HCT116 (cell line): ENCODE results near the gene WDHD1. TPM values are rescaled to one million over a fixed set of nuclear protein-coding genes. Genes with fewer than 3 reads are reported as not detected.

Source experiments
- ATAC-seq: fragments of 200-7000 bp; cut with Tn5 transposase; 2 replicates; pipeline ENCODE4 v1.9.1; 2020; ENCODE audit warnings: mild to moderate bottlenecking, moderate library complexity
- BruUV-seq: library from RNA; stranded (reverse); fragments of 400-500 nt; replicated peaks from 2 replicates; lab custom pipeline; 2021; lab: Mats Ljungman, UMichigan
- CTCF ChIA-PET: fragments of 300-600 bp; sonication (Branson Sonifier 250); formaldehyde crosslinking; loops from one replicate; lab custom pipeline; 2021; ENCODE audit warnings: antibody characterized with exemption; lab: Charles Lee
- POLR2A ChIA-PET: fragments of 300-600, 350-600 bp; sonication (Branson Sonifier 250); formaldehyde crosslinking; loops from one replicate; lab custom pipeline; 2021; ENCODE audit warnings: antibody characterized with exemption; lab: Charles Lee
- RAD21 ChIA-PET, 2 experiments: fragments of 300-600 bp; sonication (Branson Sonifier 250); formaldehyde crosslinking; loops; one replicate each; lab custom pipeline; 2023; ENCODE audit warnings: low total read pairs in 2 of 2; ENCODE audit not compliant: uncharacterized antibody in 2 of 2, unreplicated experiment in 2 of 2, low non-redundant PET in 1 of 2; lab: Charles Lee
- DNase-seq: peaks from one replicate; pipeline ENCODE4 v3.0.0-alpha.2; 2010; ENCODE audit warnings: low read depth, low spot score
- H2AFZ ChIP-seq: fragments of 200-600 bp; shearing (Covaris generic), sonication (generic); 2 replicates; pipeline ENCODE4 v1.6.1; 2017; ENCODE audit warnings: low read depth, mixed run types, mixed read lengths, antibody characterized with exemption, low read length; ENCODE audit not compliant: poor library complexity, severe bottlenecking
- H3K27ac ChIP-seq: 2 replicates; pipeline ENCODE4 v1.5.1; 2012; ENCODE audit warnings: low read depth, low read length
- H3K27me3 ChIP-seq: fragments of 200-600 bp; sonication (generic); 2 replicates; pipeline ENCODE4 v1.6.1; 2016; ENCODE audit warnings: mixed run types, low read length, mixed read lengths; ENCODE audit not compliant: insufficient read depth
- H3K36me3 ChIP-seq, 2 experiments: fragments of 200-500 bp in 1 of 2; fragments of 200-600 bp in 1 of 2; sonication (Bioruptor generic) in 1 of 2; sonication (generic) in 1 of 2; 2 replicates each; pipeline versions ENCODE4 v1.5.1 to v1.6.1; 2014 to 2016; ENCODE audit warnings: low read length in 2 of 2, inconsistent platforms in 1 of 2, mixed read lengths in 1 of 2, mixed run types in 1 of 2; ENCODE audit not compliant: insufficient read depth in 2 of 2, control insufficient read depth in 1 of 2
- H3K4me1 ChIP-seq, 2 experiments: fragments of 200-600 bp in 1 of 2; sonication (generic) in 1 of 2; 2 replicates each; pipeline versions ENCODE4 v1.5.1 to v1.6.1; 2012 to 2017; ENCODE audit warnings: low read length in 2 of 2, inconsistent platforms in 1 of 2, mild to moderate bottlenecking in 1 of 2, mixed read lengths in 1 of 2, mixed run types in 1 of 2, moderate library complexity in 1 of 2; ENCODE audit not compliant: insufficient read depth in 2 of 2, control insufficient read depth in 1 of 2
- H3K4me2 ChIP-seq: fragments of 200-600 bp; sonication (generic); 2 replicates; pipeline ENCODE4 v1.6.1; 2017; ENCODE audit warnings: mixed run types, low read length, mixed read lengths
- H3K4me3 ChIP-seq, 2 experiments: fragments of 200-600 bp in 1 of 2; sonication (generic) in 1 of 2; replicated peaks in 1 of 2; 2 replicates each; pipeline ENCODE4 v1.5.1; 2011 to 2016; ENCODE audit warnings: low read length in 2 of 2, control low read depth in 1 of 2, low read depth in 1 of 2, mild to moderate bottlenecking in 1 of 2, mixed read lengths in 1 of 2, mixed run types in 1 of 2
- H3K79me2 ChIP-seq: fragments of 200-600 bp; sonication (generic); 2 replicates; pipeline ENCODE4 v1.6.1; 2017; ENCODE audit warnings: mild to moderate bottlenecking, mixed run types, low read length, moderate library complexity, mixed read lengths; ENCODE audit not compliant: insufficient read depth
- H3K9ac ChIP-seq: fragments of 200-600 bp; sonication (generic); 2 replicates; pipeline ENCODE4 v1.6.1; 2016; ENCODE audit warnings: low read length, mixed read lengths
- H3K9me2 ChIP-seq: fragments of 200-600 bp; sonication (generic), shearing (Covaris generic); 2 replicates; pipeline ENCODE4 v1.6.1; 2017; ENCODE audit warnings: mixed run types, mild to moderate bottlenecking, moderate library complexity; ENCODE audit not compliant: insufficient read depth
- H3K9me3 ChIP-seq, 2 experiments: fragments of 200-500 bp in 1 of 2; fragments of 200-600 bp in 1 of 2; sonication (Bioruptor generic) in 1 of 2; sonication (generic) in 1 of 2; 2 replicates each; pipeline ENCODE4 v1.6.1; 2014 to 2017; ENCODE audit warnings: low read length in 2 of 2, mixed read lengths in 2 of 2, inconsistent platforms in 1 of 2, low read depth in 1 of 2, mild to moderate bottlenecking in 1 of 2, mixed run types in 1 of 2, moderate library complexity in 1 of 2; ENCODE audit not compliant: control insufficient read depth in 1 of 2, insufficient read depth in 1 of 2
- H4K20me1 ChIP-seq: fragments of 200-600 bp; sonication (generic), shearing (Covaris generic); 2 replicates; pipeline ENCODE4 v1.6.1; 2017; ENCODE audit warnings: mixed run types, mild to moderate bottlenecking, moderate library complexity; ENCODE audit not compliant: insufficient read depth
- ATF3 ChIP-seq: IDR thresholded peaks from 2 replicates; pipeline ENCODE4 v1.6.1; 2012
- CEBPB ChIP-seq: IDR thresholded peaks from 2 replicates; pipeline ENCODE4 v1.6.1; 2012; ENCODE audit warnings: low read depth
- CTCF ChIP-seq, 3 experiments: fragments of 200-600 bp in 1 of 3; sonication (generic) in 1 of 3; IDR thresholded peaks in 2 of 3; conservative IDR thresholded peaks in 1 of 3; 2 replicates each; pipeline ENCODE4 v1.5.1; 2012 to 2017; ENCODE audit warnings: low read depth in 2 of 3, low read length in 2 of 3, antibody characterized with exemption in 1 of 3, borderline replicate concordance in 1 of 3, control low read depth in 1 of 3, mild to moderate bottlenecking in 1 of 3, mixed read lengths in 1 of 3, mixed run types in 1 of 3, moderate library complexity in 1 of 3; ENCODE audit not compliant: insufficient read depth in 1 of 3
- EGR1 ChIP-seq: IDR thresholded peaks from 2 replicates; pipeline ENCODE4 v1.6.1; 2012; ENCODE audit warnings: low read depth
- EZH2 ChIP-seq: fragments of 200-600 bp; sonication (generic); IDR thresholded peaks from 2 replicates; pipeline ENCODE4 v1.6.1; 2017; ENCODE audit warnings: antibody characterized with exemption, mixed run types
- FOSL1 ChIP-seq: IDR thresholded peaks from 2 replicates; pipeline ENCODE4 v1.6.1; 2012; ENCODE audit warnings: low read depth
- SIN3A ChIP-seq: IDR thresholded peaks from 2 replicates; pipeline ENCODE4 v1.6.1; 2012; ENCODE audit warnings: low read depth
- TCF7L2 ChIP-seq: IDR thresholded peaks from 2 replicates; pipeline ENCODE4 v1.7.0; 2011; ENCODE audit warnings: borderline replicate concordance, inconsistent platforms; ENCODE audit not compliant: insufficient read depth, insufficient read length; ENCODE audit errors: extremely low read depth
- ZBTB33 ChIP-seq: IDR thresholded peaks from 2 replicates; pipeline ENCODE4 v1.6.1; 2011; ENCODE audit warnings: mild to moderate bottlenecking, low read length, moderate library complexity; ENCODE audit not compliant: insufficient replicate concordance; ENCODE audit errors: extremely low read depth
- ZNF274 ChIP-seq: fragments of 200-500 bp; sonication (Bioruptor generic); IDR thresholded peaks from 2 replicates; pipeline ENCODE4 v1.6.1; 2014; ENCODE audit warnings: mild to moderate bottlenecking, low read depth, low read length, inconsistent platforms
- intact Hi-C: fragments of 100-400 bp; cut with micrococcal nuclease; formaldehyde crosslinking; loops from 2 replicates; pipeline ENCODE4 v1.10.0; 2022
- total RNA-seq: library from RNA; stranded (reverse); gene quantifications from one replicate; pipeline ENCODE4 v1.2.1, GENCODE V29; 2021; ENCODE audit not compliant: unreplicated experiment

The WDHD1 gene
- total RNA-seq, 1 experiment from 2014 or later, result 44.3 TPM

- TF ChIP-seq FOSL1, result no peak
- no peak for TF ChIP-seq CEBPB
- TF ChIP-seq, all 23 proteins: peak for 0
Measured at GRCh38 chr14:54891471-54892245, 135.2 kb downstream of the WDHD1 start (continued).

GRCh38 chr14:54890788-54891187 lies 136.1 kb downstream of the WDHD1 start:
- ChIA-PET CTCF (interaction anchor here (1.3 kb wide), 1 partner anchor 13 kb away, joined by 3 read pairs; no protein-coding TSS in a partner anchor), POLR2A (interaction anchor here (1.1 kb wide), 1 partner anchor 9 kb away, joined by 3 read pairs; no protein-coding TSS in a partner anchor), RAD21 (no interaction called here)
- H3K4me2 ChIP-seq, result no peak overlapping the region
- no peak overlapping the region for H3K9ac ChIP-seq
- no peaks in the 10 kb centered on the region; the same call in 1 of the 2 replicates for H3K79me2 ChIP-seq
- no peaks in the 10 kb centered on the region for H3K36me3 ChIP-seq
- no peaks in the 10 kb centered on the region for H3K27me3 ChIP-seq
- H3K9me3 ChIP-seq, result no peaks in the 10 kb centered on the region
- H3K27ac ChIP-seq, result no peak overlapping the region
- H3K9me2 ChIP-seq, result no peaks in the 10 kb centered on the region
- intact Hi-C loops, result no loop called here
- TF ChIP-seq CTCF (IDR thresholded peaks at IDR 0.05 in 2 of 3, conservative IDR thresholded peaks at IDR 0.05 in 1 of 3; ENCODE audit: borderline replicate concordance in 1 of 3, insufficient read depth in 1 of 3, low read depth in 2 of 3, low read length in 2 of 3) (no peak), EGR1 (no peak), TCF7L2 (no peak), SIN3A (no peak), ZNF274 (no peak), ATF3 (no peak), EZH2 (no peak), ZBTB33 (no peak)
- ATAC-seq (no peak), DNase-seq (no peak)
- H3K4me3 ChIP-seq, result no peak overlapping the region
- no TSS peak for BruUV-seq
- H4K20me1 ChIP-seq, result no peaks in the 10 kb centered on the region
- H2AFZ ChIP-seq, result no peak overlapping the region
- no peaks in the 10 kb centered on the region for H3K4me1 ChIP-seq
